GM12892 (cell line): ENCODE data around the gene ROR1.

Experiments
- POLR2A ChIP-seq: IDR thresholded peaks from 2 replicates; pipeline ENCODE4 v1.6.1; 2011; ENCODE audit warnings: low read depth, low read length, control low read depth
- POLR2AphosphoS5 ChIP-seq: IDR thresholded peaks from 2 replicates; pipeline ENCODE4 v1.6.1; 2011; ENCODE audit warnings: low read depth, low read length, control low read depth
- TAF1 ChIP-seq: IDR thresholded peaks from 2 replicates; pipeline ENCODE4 v1.6.1; 2011; ENCODE audit warnings: low read depth, mild to moderate bottlenecking, control low read depth, low read length, borderline replicate concordance

GRCh38 chr1:64098846-64099582, 325.2 kb downstream of the ROR1 start:
- TF ChIP-seq POLR2A (no peak), TAF1 (no peak), POLR2AphosphoS5 (no peak)
